ENCODE data around the gene ZNF678.
"Not testable (repeated sequence)": the region's sequence is repeated elsewhere in the genome, so short reads cannot be mapped to it uniquely, and the experiment has no call there.

Gene ZNF678

GRCh38 chr1:227607336-227607898 is 44.1 kb downstream of the ZNF678 start:
- DNase-seq = no peak

- no peak for DNase-seq
Measured at GRCh38 chr1:227612658-227613057, 49.3 kb downstream of the ZNF678 start.

GRCh38 chr1:227613526-227613925 is 50.2 kb downstream of the ZNF678 start:
- no peak for DNase-seq

- no peak for DNase-seq
Measured at GRCh38 chr1:227621211-227621610, 57.9 kb downstream of the ZNF678 start.

GRCh38 chr1:227622739-227623475 is 59.6 kb downstream of the ZNF678 start:
- DNase-seq = no peak

GRCh38 chr1:227632325-227632724 is 69.0 kb downstream of the ZNF678 start:
- DNase-seq = no peak

GRCh38 chr1:227635596-227635995 is 72.2 kb downstream of the ZNF678 start:
- DNase-seq = no peak

GRCh38 chr1:227654431-227654830 is 91.1 kb downstream of the ZNF678 start:
- no peak for DNase-seq

GRCh38 chr1:227654858-227655752 is 91.7 kb downstream of the ZNF678 start:
- DNase-seq = no peak

GRCh38 chr1:227661495-227661894 is 98.1 kb downstream of the ZNF678 start:
- no peak for DNase-seq

GRCh38 chr1:227662933-227663332 is 99.6 kb downstream of the ZNF678 start:
- DNase-seq = no peak

GRCh38 chr1:227666286-227666685 is 102.9 kb downstream of the ZNF678 start:
- DNase-seq = no peak

- DNase-seq = no peak
Measured at GRCh38 chr1:227673441-227673840, 110.1 kb downstream of the ZNF678 start.

- no peak for DNase-seq
Measured at GRCh38 chr1:227685807-227686206, 122.5 kb downstream of the ZNF678 start.

GRCh38 chr1:227697321-227697864 is 134.0 kb downstream of the ZNF678 start:
- DNase-seq = no peak

GRCh38 chr1:227701631-227702030 is 138.3 kb downstream of the ZNF678 start:
- not testable (repeated sequence) for DNase-seq

- no peak for DNase-seq
Measured at GRCh38 chr1:227707846-227708245, 144.5 kb downstream of the ZNF678 start.

- no peak for DNase-seq
Measured at GRCh38 chr1:227709451-227709850, 146.1 kb downstream of the ZNF678 start.

GRCh38 chr1:227710474-227710873 is 147.1 kb downstream of the ZNF678 start:
- not testable (repeated sequence) for DNase-seq

GRCh38 chr1:227712648-227713047 is 149.3 kb downstream of the ZNF678 start:
- DNase-seq = no peak

GRCh38 chr1:227718932-227719331 is 155.6 kb downstream of the ZNF678 start:
- DNase-seq = no peak

GRCh38 chr1:227723474-227723873 is 160.1 kb downstream of the ZNF678 start:
- no peak for DNase-seq

- DNase-seq = no peak
Measured at GRCh38 chr1:227725046-227725445, 161.7 kb downstream of the ZNF678 start.
